Neuronal stem cell (in vitro differentiated cells): ENCODE measurements around the gene FBXL14.
A peak's percentile ranks its signal among the peaks of the same experiment; 100 is the strongest.

Source experiments
- DNase-seq: peaks from one replicate; pipeline ENCODE4 v3.0.0-alpha.2; 2013; ENCODE audit warnings: low spot score
- H2AFZ ChIP-seq: one replicate; pipeline ENCODE4 v1.6.1; 2013; ENCODE audit warnings: mild to moderate bottlenecking, low read length, inconsistent platforms
- H2AK5ac ChIP-seq: 2 replicates; pipeline ENCODE4 v1.6.1; 2013; ENCODE audit warnings: low read depth, mild to moderate bottlenecking, inconsistent platforms, low read length, moderate library complexity, mixed read lengths
- H2BK120ac ChIP-seq: 2 replicates; pipeline ENCODE4 v1.6.1; 2013; ENCODE audit warnings: low read depth, mild to moderate bottlenecking, inconsistent platforms, low read length, moderate library complexity, mixed read lengths
- H2BK12ac ChIP-seq: one replicate; pipeline ENCODE4 v1.6.1; 2013; ENCODE audit warnings: low read length, inconsistent platforms
- H2BK15ac ChIP-seq: 2 replicates; pipeline ENCODE4 v1.6.1; 2013; ENCODE audit warnings: mild to moderate bottlenecking, low read length, inconsistent platforms, mixed read lengths
- H2BK5ac ChIP-seq: one replicate; pipeline ENCODE4 v1.6.1; 2013; ENCODE audit warnings: inconsistent platforms, mild to moderate bottlenecking, low read length, moderate library complexity
- H3K14ac ChIP-seq: one replicate; pipeline ENCODE4 v1.6.1; 2013; ENCODE audit warnings: low read length, inconsistent platforms
- H3K18ac ChIP-seq: 2 replicates; pipeline ENCODE4 v1.6.1; 2013; ENCODE audit warnings: low read length, inconsistent platforms
- H3K23ac ChIP-seq: 2 replicates; pipeline ENCODE4 v1.6.1; 2013; ENCODE audit warnings: low read depth, mild to moderate bottlenecking, mixed read lengths, low read length, inconsistent platforms; ENCODE audit not compliant: poor library complexity
- H3K27ac ChIP-seq: replicated peaks from 3 replicates; pipeline ENCODE4 v1.5.1; 2013; ENCODE audit warnings: low read length, inconsistent platforms
- H3K27me3 ChIP-seq, 3 experiments: 2 replicates each; pipeline ENCODE4 v1.6.1; 2013; ENCODE audit warnings: low read length in 3 of 3, mild to moderate bottlenecking in 2 of 3, inconsistent platforms in 1 of 3, low read depth in 1 of 3, mixed read lengths in 1 of 3, moderate library complexity in 1 of 3; ENCODE audit not compliant: control insufficient read depth in 3 of 3, insufficient read depth in 3 of 3
- H3K36me3 ChIP-seq, 2 donors: replicated peaks in 1 of 2; 2 replicates each; pipeline ENCODE4 v1.6.1; 2013; ENCODE audit warnings: low read length in 2 of 2; ENCODE audit not compliant: control insufficient read depth in 2 of 2, insufficient read depth in 2 of 2
- H3K4ac ChIP-seq: 2 replicates; pipeline ENCODE4 v1.6.1; 2013; ENCODE audit warnings: inconsistent platforms, mild to moderate bottlenecking, low read length, moderate library complexity
- H3K4me1 ChIP-seq, 2 donors: 1 replicate in 1 of 2; 2 replicates in 1 of 2; pipeline ENCODE4 v1.6.1; 2013; ENCODE audit warnings: low read length in 2 of 2, low read depth in 1 of 2; ENCODE audit not compliant: control insufficient read depth in 2 of 2, insufficient read depth in 1 of 2
- H3K4me2 ChIP-seq: one replicate; pipeline ENCODE4 v1.6.1; 2013; ENCODE audit warnings: mild to moderate bottlenecking, low read length, inconsistent platforms; ENCODE audit not compliant: insufficient read depth, poor library complexity, severe bottlenecking
- H3K4me3 ChIP-seq, 2 donors: 2 replicates each; pipeline ENCODE4 v1.5.1; 2013; ENCODE audit warnings: low read length in 2 of 2, mild to moderate bottlenecking in 2 of 2, inconsistent platforms in 1 of 2, moderate library complexity in 1 of 2
- H3K79me1 ChIP-seq: one replicate; pipeline ENCODE4 v1.6.1; 2013; ENCODE audit warnings: low read depth, mild to moderate bottlenecking, inconsistent platforms, low read length, moderate library complexity
- H3K9ac ChIP-seq: one replicate; pipeline ENCODE4 v1.6.1; 2013; ENCODE audit warnings: mild to moderate bottlenecking, low read depth, low read length, inconsistent platforms; ENCODE audit not compliant: poor library complexity
- H3K9me3 ChIP-seq, 2 donors: replicated peaks in 1 of 2; 2 replicates each; pipeline versions ENCODE3 to v1.6.1; 2013; ENCODE audit warnings: low read length in 2 of 2, mild to moderate bottlenecking in 2 of 2, inconsistent platforms in 1 of 2, low read depth in 1 of 2, mixed read lengths in 1 of 2, moderate library complexity in 1 of 2; ENCODE audit not compliant: control insufficient read depth in 2 of 2, insufficient read depth in 1 of 2
- H4K8ac ChIP-seq: one replicate; pipeline ENCODE4 v1.6.1; 2013; ENCODE audit warnings: low read depth, mild to moderate bottlenecking, inconsistent platforms, low read length, moderate library complexity
- H4K91ac ChIP-seq: one replicate; pipeline ENCODE4 v1.6.1; 2013; ENCODE audit warnings: low read length, low read depth, mild to moderate bottlenecking, inconsistent platforms; ENCODE audit not compliant: poor library complexity
- WGBS, 2 donors: extraction: QIAGEN DNeasy Blood & Tissue Kit; methylation state at CpG; one replicate each; pipeline ENCODE4 v1.1.7; 2013; ENCODE audit warnings: missing lambda C conversion rate in 2 of 2, mixed read lengths in 1 of 2; ENCODE audit not compliant: insufficient read length in 2 of 2, insufficient replicate concordance in 1 of 2; ENCODE audit errors: extremely low coverage in 2 of 2; 5-methylcytosine and 5-hydroxymethylcytosine counted together

Gene FBXL14

DNA sequence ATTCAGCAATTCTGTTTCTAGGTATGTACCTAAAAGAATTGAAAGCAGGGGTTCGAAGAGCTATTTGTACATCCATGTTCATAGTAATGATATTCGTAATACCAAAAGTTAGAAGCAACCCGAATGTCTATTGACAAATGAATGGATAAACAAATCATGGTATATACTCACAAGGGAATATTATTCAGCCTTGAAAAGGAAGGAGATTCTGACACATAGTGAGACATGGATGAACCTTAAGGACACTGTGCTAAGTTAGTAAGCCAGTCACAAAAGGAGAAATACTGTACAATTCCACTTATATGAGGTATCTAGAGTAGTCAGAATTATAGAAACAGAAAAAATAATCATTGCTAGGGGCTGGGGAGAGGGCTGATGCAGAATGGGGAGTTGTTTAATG, 4.4 kb upstream of the FBXL14 start:
- Histone ChIP-seq H3K4ac (no peak overlapping the region), H3K9ac (no peak overlapping the region), H2BK12ac (no peak overlapping the region), H2BK15ac (no peak overlapping the region), H3K14ac (no peak overlapping the region), H4K91ac (no peak overlapping the region), H3K79me1 (peaks cover 2% of the 10 kb centered on the region), H3K4me1 (peaks cover 10 to 11% of the 10 kb centered on the region in 2 donors), H3K4me2 (no peak overlapping the region), H3K27ac (no peak overlapping the region), H2AFZ (no peak overlapping the region), H2BK120ac (no peak overlapping the region), H2BK5ac (no peak overlapping the region), H2AK5ac (no peak overlapping the region), H3K18ac (no peak overlapping the region), H3K27me3 (peaks cover 0 to 74% (median 0%) of the 10 kb centered on the region in 3 experiments), H3K9me3 (no peaks in the 10 kb centered on the region), H3K36me3 (peaks cover 0 to 3% of the 10 kb centered on the region in 2 donors), H3K4me3 (no peak overlapping the region), H3K23ac (no peak overlapping the region), H4K8ac (no peak overlapping the region)
- WGBS, 2 donors: no CpG with 5 or more reads among the region's 3 CpGs
- no peak for DNase-seq

DNA sequence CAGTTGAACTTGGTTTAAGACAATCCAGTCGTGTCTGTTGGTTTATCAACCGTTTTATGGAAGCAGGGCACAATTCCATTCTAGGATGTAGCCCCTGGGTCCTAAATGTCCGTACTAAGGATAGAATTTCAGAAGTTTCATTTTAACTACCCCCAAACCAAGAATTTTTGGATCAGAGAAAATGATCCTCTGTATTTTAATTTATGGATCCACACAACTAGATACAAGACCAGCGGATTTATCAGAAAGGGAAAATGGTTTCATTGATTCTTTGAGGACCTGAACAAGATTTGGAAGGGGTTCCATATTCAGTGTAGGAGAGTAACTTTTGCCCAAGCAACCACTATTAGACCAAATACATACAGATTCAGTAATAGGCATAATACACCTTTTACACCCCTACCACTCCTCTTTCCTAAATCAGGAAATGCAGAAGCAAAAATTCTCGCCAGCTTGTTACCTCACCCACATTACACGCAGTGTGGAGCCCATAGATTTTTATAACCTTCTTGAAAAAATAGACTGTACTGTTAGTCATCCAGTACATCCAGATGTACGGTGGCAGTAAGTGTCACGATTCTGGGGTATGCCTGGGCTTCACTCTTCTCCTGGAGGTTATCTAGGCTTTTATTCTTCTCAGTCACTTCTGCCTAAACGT, 1.4 kb upstream of the FBXL14 start:
- Histone ChIP-seq H2BK5ac (no peak overlapping the region), H3K14ac (no peak overlapping the region), H3K4me2 (no peak overlapping the region), H3K9me3 (no peaks in the 10 kb centered on the region), H3K4me1 (peaks cover 10 to 35% of the 10 kb centered on the region in 2 donors), H2AK5ac (no peak overlapping the region), H3K27me3 (peaks cover 0 to 47% (median 0%) of the 10 kb centered on the region in 3 experiments), H3K23ac (no peak overlapping the region), H3K18ac (no peak overlapping the region), H3K36me3 (peaks cover 0 to 6% of the 10 kb centered on the region in 2 donors), H3K79me1 (peaks cover 8% of the 10 kb centered on the region), H2AFZ (no peak overlapping the region), H4K91ac (no peak overlapping the region), H3K9ac (no peak overlapping the region), H3K4ac (no peak overlapping the region), H2BK15ac (no peak overlapping the region), H4K8ac (no peak overlapping the region), H3K4me3 (no peak overlapping the region), H2BK12ac (no peak overlapping the region), H3K27ac (no peak overlapping the region), H2BK120ac (no peak overlapping the region)
- WGBS, 2 donors: no CpG with 5 or more reads among the region's 9 CpGs
- DNase-seq: no peak

DNA sequence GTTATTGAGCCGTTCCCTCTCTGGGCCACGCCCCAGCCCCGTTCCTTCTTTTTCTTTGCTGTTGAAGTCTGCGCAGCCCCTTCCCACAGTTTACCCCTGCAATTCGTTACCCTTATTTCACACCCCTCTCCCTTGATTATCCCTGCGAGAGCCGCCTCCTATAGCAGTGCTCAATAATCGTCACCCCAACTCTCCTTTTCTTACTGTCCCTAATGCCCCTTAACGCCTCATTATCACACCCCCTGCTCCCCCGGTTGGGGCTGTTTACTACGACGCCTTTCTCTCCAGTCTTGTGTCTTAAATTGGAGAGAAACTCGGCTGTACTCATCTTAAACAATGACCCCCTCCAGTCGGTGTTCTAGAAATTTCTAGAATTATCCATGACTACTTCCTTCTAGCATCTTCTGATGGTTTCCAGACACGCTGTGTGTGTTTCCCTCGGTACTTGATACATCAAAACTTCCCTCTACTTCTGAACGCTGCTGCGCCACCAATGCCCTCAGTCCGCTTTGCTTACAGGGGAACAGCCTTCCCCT, 713 bp upstream of the FBXL14 start:
- Histone ChIP-seq H3K27ac (peak overlapping the region; percentile 32), H3K4me1 (peaks cover 8 to 42% of the 10 kb centered on the region in 2 donors), H3K23ac (no peak overlapping the region), H3K27me3 (peaks cover 0 to 40% (median 0%) of the 10 kb centered on the region in 3 experiments), H4K8ac (no peak overlapping the region), H3K79me1 (peaks cover 8% of the 10 kb centered on the region), H2AFZ (peak overlapping the region; percentile 96), H2BK5ac (no peak overlapping the region), H3K18ac (peak overlapping the region; percentile 31), H3K9me3 (no peaks in the 10 kb centered on the region), H3K36me3 (peaks cover 0 to 6% of the 10 kb centered on the region in 2 donors), H3K4ac (no peak overlapping the region), H3K9ac (no peak overlapping the region), H2AK5ac (no peak overlapping the region), H2BK12ac (no peak overlapping the region), H4K91ac (no peak overlapping the region), H2BK120ac (no peak overlapping the region), H3K4me3 (peak overlapping the region; percentile 51 to 81), H2BK15ac (no peak overlapping the region), H3K14ac (no peak overlapping the region), H3K4me2 (peak overlapping the region; percentile 61)
- WGBS, 2 donors: no CpG with 5 or more reads among the region's 19 CpGs
- DNase-seq: no peak

DNA sequence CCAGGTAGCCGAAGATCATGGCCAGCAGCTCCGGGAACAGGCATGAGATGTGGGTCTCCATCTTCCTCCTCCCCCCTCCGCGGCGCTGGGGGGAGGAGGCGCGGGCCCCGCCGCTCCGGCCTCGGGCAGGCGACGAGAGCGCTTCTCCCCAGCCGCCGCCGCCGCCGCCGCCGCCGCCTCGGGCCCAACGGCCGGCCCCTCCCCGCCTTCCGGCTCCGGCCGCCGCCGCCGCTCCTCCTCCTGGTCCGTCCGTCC, 448 bp downstream of the FBXL14 start:
- H3K9me3 ChIP-seq: no peaks in the 10 kb centered on the region
- H3K18ac ChIP-seq: peak overlapping the region; percentile 92
- H3K36me3 ChIP-seq: peaks cover 0 to 6% of the 10 kb centered on the region in 2 donors
- peak overlapping the region; percentile 92 for H2AK5ac ChIP-seq
- H3K14ac ChIP-seq: peak overlapping the region; percentile 65
- H3K27me3 ChIP-seq: peaks cover 0 to 32% (median 0%) of the 10 kb centered on the region in 3 experiments
- no peak overlapping the region for H3K4ac ChIP-seq
- H3K9ac ChIP-seq: peak overlapping the region; percentile 100
- H3K23ac ChIP-seq: peak overlapping the region; percentile 94
- no peak overlapping the region for H4K8ac ChIP-seq
- peak overlapping the region; percentile 95 for H2BK5ac ChIP-seq
- peak overlapping the region; percentile 81 to 93 for H3K4me3 ChIP-seq
- no peak overlapping the region for H2BK15ac ChIP-seq
- H3K79me1 ChIP-seq: peaks cover 8% of the 10 kb centered on the region
- peak overlapping the region; percentile 90 for H3K4me2 ChIP-seq
- WGBS, 2 donors: no CpG with 5 or more reads among the region's 34 CpGs
- peak overlapping the region; percentile 79 for H4K91ac ChIP-seq
- H2BK120ac ChIP-seq: no peak overlapping the region
- H2AFZ ChIP-seq: peak overlapping the region; percentile 96
- H3K4me1 ChIP-seq: peaks cover 10 to 50% of the 10 kb centered on the region in 2 donors
- H2BK12ac ChIP-seq: no peak overlapping the region
- peak overlapping the region; percentile 88 for H3K27ac ChIP-seq
- DNase-seq: no peak
